PC-9 (cell line): ENCODE results near the gene RPL15.

Experiments used
- EZH2 ChIP-seq: fragments of 200-600 bp; sonication (generic); IDR thresholded peaks from 2 replicates; pipeline ENCODE4 v1.8.0; 2017; ENCODE audit warnings: antibody characterized with exemption, low read depth
- TF ChIP-seq, protein P1 (sequence below): fragments of 200-600 bp; sonication (generic); conservative IDR thresholded peaks from 2 replicates; pipeline ENCODE4 v1.6.1; 2017; ENCODE audit warnings: mixed run types, antibody characterized with exemption, mild to moderate bottlenecking, moderate library complexity

- TF ChIP-seq, protein P1, sequence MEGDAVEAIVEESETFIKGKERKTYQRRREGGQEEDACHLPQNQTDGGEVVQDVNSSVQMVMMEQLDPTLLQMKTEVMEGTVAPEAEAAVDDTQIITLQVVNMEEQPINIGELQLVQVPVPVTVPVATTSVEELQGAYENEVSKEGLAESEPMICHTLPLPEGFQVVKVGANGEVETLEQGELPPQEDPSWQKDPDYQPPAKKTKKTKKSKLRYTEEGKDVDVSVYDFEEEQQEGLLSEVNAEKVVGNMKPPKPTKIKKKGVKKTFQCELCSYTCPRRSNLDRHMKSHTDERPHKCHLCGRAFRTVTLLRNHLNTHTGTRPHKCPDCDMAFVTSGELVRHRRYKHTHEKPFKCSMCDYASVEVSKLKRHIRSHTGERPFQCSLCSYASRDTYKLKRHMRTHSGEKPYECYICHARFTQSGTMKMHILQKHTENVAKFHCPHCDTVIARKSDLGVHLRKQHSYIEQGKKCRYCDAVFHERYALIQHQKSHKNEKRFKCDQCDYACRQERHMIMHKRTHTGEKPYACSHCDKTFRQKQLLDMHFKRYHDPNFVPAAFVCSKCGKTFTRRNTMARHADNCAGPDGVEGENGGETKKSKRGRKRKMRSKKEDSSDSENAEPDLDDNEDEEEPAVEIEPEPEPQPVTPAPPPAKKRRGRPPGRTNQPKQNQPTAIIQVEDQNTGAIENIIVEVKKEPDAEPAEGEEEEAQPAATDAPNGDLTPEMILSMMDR, result no peak
- TF ChIP-seq EZH2, result no peak
These were observed 27.3 kb downstream of the RPL15 start for GRCh38 chr3:23944007-23944783.
